BLaER1 (cell line): ENCODE measurements around the gene GPR15LG.
A peak's percentile ranks its signal among the peaks of the same experiment; 100 is the strongest.

Experiments
- H3K27ac ChIP-seq: shearing (Covaris generic); formaldehyde crosslinking; 2 replicates; pipeline ENCODE4 v1.8.1; 2022
- H3K27me3 ChIP-seq: shearing (Covaris generic); formaldehyde crosslinking; 2 replicates; pipeline ENCODE4 v1.8.1; 2022
- H3K36me3 ChIP-seq: shearing (Covaris generic); formaldehyde crosslinking; 2 replicates; pipeline ENCODE4 v1.8.1; 2022
- H3K4me1 ChIP-seq: shearing (Covaris generic); formaldehyde crosslinking; 2 replicates; pipeline ENCODE4 v1.8.1; 2022
- H3K4me2 ChIP-seq: shearing (Covaris generic); formaldehyde crosslinking; 2 replicates; pipeline ENCODE4 v1.8.1; 2022
- H3K4me3 ChIP-seq: shearing (Covaris generic); formaldehyde crosslinking; 2 replicates; pipeline ENCODE4 v1.8.1; 2022
- H3K9ac ChIP-seq: shearing (Covaris generic); formaldehyde crosslinking; 2 replicates; pipeline ENCODE4 v1.8.1; 2022
- H3K9me3 ChIP-seq: shearing (Covaris generic); formaldehyde crosslinking; 2 replicates; pipeline ENCODE4 v1.8.1; 2022
- H4K20me1 ChIP-seq: shearing (Covaris generic); formaldehyde crosslinking; 2 replicates; pipeline ENCODE4 v1.8.1; 2022
- Cebpa-rat ChIP-seq: shearing (Covaris generic); IDR thresholded peaks from 2 replicates; pipeline ENCODE4 v1.8.1; 2022

GPR15LG gene

GRCh38 chr10:84191106-84191505 is 17.5 kb downstream of the GPR15LG start:
- TF ChIP-seq Cebpa-rat, result no peak
- Histone ChIP-seq H3K36me3 (no peaks in the 10 kb centered on the region), H3K9ac (no peak overlapping the region), H3K4me1 (no peaks in the 10 kb centered on the region), H3K4me3 (no peak overlapping the region), H4K20me1 (no peaks in the 10 kb centered on the region), H3K9me3 (peaks cover 6% of the 10 kb centered on the region; the same call in 1 of the 2 replicates), H3K27me3 (peaks cover 37% of the 10 kb centered on the region), H3K4me2 (no peak overlapping the region), H3K27ac (no peak overlapping the region)

GRCh38 chr10:84193327-84193726 is 19.7 kb downstream of the GPR15LG start:
- no peak for TF ChIP-seq Cebpa-rat
- Histone ChIP-seq H3K4me1 (no peaks in the 10 kb centered on the region), H3K9me3 (peaks cover 6% of the 10 kb centered on the region; the same call in 1 of the 2 replicates), H3K4me3 (no peak overlapping the region), H3K27ac (no peak overlapping the region), H3K27me3 (peaks cover 50% of the 10 kb centered on the region), H4K20me1 (no peaks in the 10 kb centered on the region), H3K4me2 (no peak overlapping the region), H3K9ac (no peak overlapping the region), H3K36me3 (no peaks in the 10 kb centered on the region)

- peaks cover 50% of the 10 kb centered on the region for H3K27me3 ChIP-seq
- peaks cover 6% of the 10 kb centered on the region; the same call in 1 of the 2 replicates for H3K9me3 ChIP-seq
These were observed 20.3 kb downstream of the GPR15LG start for GRCh38 chr10:84193846-84194423.

GRCh38 chr10:84194424-84195043 is 20.9 kb downstream of the GPR15LG start, which contains the start of gene CDHR1:
Gene CDHR1, plus strand, starts transcription at chr10:84194537. Its CDS starts 224 bp downstream, at chr10:84194761.
- peaks cover 6% of the 10 kb centered on the region; the same call in 1 of the 2 replicates for H3K9me3 ChIP-seq

More at GRCh38 chr10:84193846-84194423, 20.3 kb downstream of the GPR15LG start:
- TF ChIP-seq Cebpa-rat, result no peak
- Histone ChIP-seq H3K4me3 (no peak overlapping the region), H3K9ac (no peak overlapping the region), H3K4me2 (peak overlapping the region; percentile 39), H3K36me3 (no peaks in the 10 kb centered on the region), H3K4me1 (no peaks in the 10 kb centered on the region), H4K20me1 (no peaks in the 10 kb centered on the region), H3K27ac (no peak overlapping the region)

GRCh38 chr10:84195044-84195830 is 21.6 kb downstream of the GPR15LG start:
- Histone ChIP-seq H3K36me3 (no peaks in the 10 kb centered on the region), H3K27me3 (peaks cover 50% of the 10 kb centered on the region), H3K4me3 (no peak overlapping the region), H3K9me3 (peaks cover 6% of the 10 kb centered on the region; the same call in 1 of the 2 replicates), H4K20me1 (no peaks in the 10 kb centered on the region), H3K9ac (no peak overlapping the region), H3K4me2 (no peak overlapping the region), H3K4me1 (no peaks in the 10 kb centered on the region), H3K27ac (no peak overlapping the region)
- no peak for TF ChIP-seq Cebpa-rat

More at GRCh38 chr10:84194424-84195043, 20.9 kb downstream of the GPR15LG start, which contains the start of gene CDHR1:
- peak within 1 kb of the TSS; percentile 39 for H3K4me2 ChIP-seq
- no peak for TF ChIP-seq Cebpa-rat
- no peaks in the 10 kb centered on the region for H4K20me1 ChIP-seq
- peaks cover 50% of the 10 kb centered on the region for H3K27me3 ChIP-seq
- no peaks in the 10 kb centered on the region for H3K4me1 ChIP-seq
- H3K9ac ChIP-seq, result no peak within 1 kb of the TSS
- no peak within 1 kb of the TSS for H3K27ac ChIP-seq
- H3K36me3 ChIP-seq, result no peaks in the 10 kb centered on the region
- H3K4me3 ChIP-seq, result no peak within 1 kb of the TSS

GRCh38 chr10:84196083-84196482 is 22.5 kb downstream of the GPR15LG start:
- no peak for TF ChIP-seq Cebpa-rat
- peaks cover 50% of the 10 kb centered on the region for H3K27me3 ChIP-seq

GRCh38 chr10:84196941-84197340 is 23.3 kb downstream of the GPR15LG start:
- no peak for TF ChIP-seq Cebpa-rat

More at GRCh38 chr10:84196083-84196482, 22.5 kb downstream of the GPR15LG start:
- Histone ChIP-seq H3K4me2 (no peak overlapping the region), H3K36me3 (no peaks in the 10 kb centered on the region), H3K9me3 (peaks cover 6% of the 10 kb centered on the region; the same call in 1 of the 2 replicates), H4K20me1 (no peaks in the 10 kb centered on the region), H3K4me3 (no peak overlapping the region), H3K4me1 (no peaks in the 10 kb centered on the region), H3K27ac (no peak overlapping the region), H3K9ac (no peak overlapping the region)

GRCh38 chr10:84197643-84198042 is 24.0 kb downstream of the GPR15LG start:
- TF ChIP-seq Cebpa-rat, result no peak
- Histone ChIP-seq H3K27ac (no peak overlapping the region), H3K9me3 (peaks cover 6% of the 10 kb centered on the region; the same call in 1 of the 2 replicates), H3K36me3 (no peaks in the 10 kb centered on the region), H3K4me2 (no peak overlapping the region), H4K20me1 (no peaks in the 10 kb centered on the region), H3K9ac (no peak overlapping the region), H3K4me1 (no peaks in the 10 kb centered on the region), H3K27me3 (peaks cover 48% of the 10 kb centered on the region), H3K4me3 (no peak overlapping the region)

More at GRCh38 chr10:84196941-84197340, 23.3 kb downstream of the GPR15LG start:
- peaks cover 6% of the 10 kb centered on the region; the same call in 1 of the 2 replicates for H3K9me3 ChIP-seq
- no peaks in the 10 kb centered on the region for H4K20me1 ChIP-seq
- no peak overlapping the region for H3K9ac ChIP-seq
- no peak overlapping the region for H3K4me2 ChIP-seq
- H3K27me3 ChIP-seq, result peaks cover 50% of the 10 kb centered on the region
- no peak overlapping the region for H3K4me3 ChIP-seq
- H3K36me3 ChIP-seq, result no peaks in the 10 kb centered on the region
- no peaks in the 10 kb centered on the region for H3K4me1 ChIP-seq
- H3K27ac ChIP-seq, result no peak overlapping the region

- Histone ChIP-seq H3K36me3 (no peaks in the 10 kb centered on the region), H3K4me3 (no peak overlapping the region), H3K27me3 (peaks cover 40% of the 10 kb centered on the region), H3K9me3 (peaks cover 6% of the 10 kb centered on the region; the same call in 1 of the 2 replicates), H4K20me1 (no peaks in the 10 kb centered on the region), H3K9ac (no peak overlapping the region), H3K4me2 (no peak overlapping the region), H3K27ac (no peak overlapping the region), H3K4me1 (no peaks in the 10 kb centered on the region)
- no peak for TF ChIP-seq Cebpa-rat
These were observed 24.8 kb downstream of the GPR15LG start for GRCh38 chr10:84198206-84198915.
